Peyer's patch (tissue), 4 donors: ENCODE results near the gene NACC2. TPM values are rescaled to one million over a fixed set of nuclear protein-coding genes. Genes with fewer than 3 reads are reported as not detected.

Source experiments
- DNase-seq, 3 donors: peaks; one replicate each; pipeline ENCODE4 v3.0.0-alpha.2; 2017 to 2019
- H3K27ac ChIP-seq, 4 donors: fragments of 200-600 bp; sonication (generic); one replicate each; pipeline ENCODE4 v1.5.1; 2016 to 2019
- H3K27me3 ChIP-seq, 2 donors: fragments of 200-600 bp; sonication (generic); one replicate each; pipeline ENCODE4 v1.5.1; 2019
- H3K36me3 ChIP-seq, 3 donors: fragments of 200-600 bp; sonication (generic); one replicate each; pipeline ENCODE4 v1.5.1; 2016 to 2019
- H3K4me1 ChIP-seq, 4 donors: fragments of 200-600 bp; sonication (generic); one replicate each; pipeline ENCODE4 v1.5.1; 2016 to 2019
- H3K4me3 ChIP-seq, 4 donors: fragments of 200-600 bp; sonication (generic); 1 replicate in 3 of 4; 2 replicates in 1 of 4; pipeline ENCODE4 v1.5.1; 2016 to 2019; ENCODE audit warnings: mild to moderate bottlenecking in 1 of 4
- H3K9me3 ChIP-seq, 4 donors: fragments of 200-600 bp; sonication (generic); one replicate each; pipeline ENCODE4 v1.5.1; 2016 to 2019; ENCODE audit warnings: mild to moderate bottlenecking in 1 of 4
- CTCF ChIP-seq, 6 experiments: fragments of 450-650 bp in 4 of 6; fragments of 200-600 bp in 2 of 6; sonication (generic) in 1 of 6; IDR thresholded peaks; one replicate each; pipeline ENCODE4 v1.5.1; 2017 to 2019; ENCODE audit warnings: antibody characterized with exemption in 6 of 6, mild to moderate bottlenecking in 3 of 6, moderate library complexity in 1 of 6
- POLR2A ChIP-seq, 2 donors: fragments of 450-650 bp; IDR thresholded peaks; one replicate each; pipeline ENCODE4 v1.5.1; 2017; ENCODE audit warnings: antibody characterized with exemption in 2 of 2, mild to moderate bottlenecking in 2 of 2, moderate library complexity in 2 of 2
- total RNA-seq, 4 donors: library from RNA; depleted of rRNA; stranded (reverse); fragments of >200 nt; gene quantifications; one replicate each; pipeline ENCODE4 v1.1.0, GENCODE V29; 2016

Gene NACC2
- total RNA-seq, 4 donors from 2014 or later, result 8.3 to 24.3 (median 23.1) TPM

- no peak for TF ChIP-seq CTCF (IDR thresholded peaks at IDR 0.05)
- TF ChIP-seq POLR2A (IDR thresholded peaks at IDR 0.05), result no peak
- H3K4me1 ChIP-seq, result peaks cover 0 to 15% (median 0%) of the 10 kb centered on the region in 4 donors
- no peaks in the 10 kb centered on the region for H3K9me3 ChIP-seq
- H3K36me3 ChIP-seq, result peaks cover 0 to 36% (median 0%) of the 10 kb centered on the region in 3 donors
- peak overlapping the region; percentile 17 to 76 (median 40) for H3K27ac ChIP-seq
- peak in 2 of 3 donors; percentile 25 to 65 for DNase-seq
- no peaks in the 10 kb centered on the region for H3K27me3 ChIP-seq
- H3K4me3 ChIP-seq, result peak overlapping the region in 1 of 4 donors; percentile 4
Observed at GRCh38 chr9:136011703-136012496, 83.2 kb downstream of the NACC2 start.

- Histone ChIP-seq H3K27ac (peak overlapping the region; percentile 17 to 76 (median 40)), H3K4me3 (no peak overlapping the region), H3K27me3 (no peaks in the 10 kb centered on the region), H3K4me1 (peaks cover 0 to 15% (median 0%) of the 10 kb centered on the region in 4 donors), H3K36me3 (peaks cover 0 to 36% (median 0%) of the 10 kb centered on the region in 3 donors), H3K9me3 (no peaks in the 10 kb centered on the region)
- no peak for TF ChIP-seq CTCF (IDR thresholded peaks at IDR 0.05)
- no peak for DNase-seq
Observed at GRCh38 chr9:136011376-136011702, 83.8 kb downstream of the NACC2 start.

- no peak for DNase-seq
- H3K4me1 ChIP-seq, result peaks cover 0 to 15% (median 0%) of the 10 kb centered on the region in 4 donors
- peaks cover 0 to 36% (median 0%) of the 10 kb centered on the region in 3 donors for H3K36me3 ChIP-seq
- no peaks in the 10 kb centered on the region for H3K9me3 ChIP-seq
- no peaks in the 10 kb centered on the region for H3K27me3 ChIP-seq
- TF ChIP-seq CTCF (IDR thresholded peaks at IDR 0.05), result no peak
- no peak for TF ChIP-seq POLR2A (IDR thresholded peaks at IDR 0.05)
- peak overlapping the region in 1 of 4 donors; percentile 57 for H3K27ac ChIP-seq
- no peak overlapping the region for H3K4me3 ChIP-seq
Observed at GRCh38 chr9:136010615-136011361, 84.3 kb downstream of the NACC2 start.

- H3K27me3 ChIP-seq, result no peaks in the 10 kb centered on the region
- no peaks in the 10 kb centered on the region for H3K9me3 ChIP-seq
- peaks cover 0 to 36% (median 0%) of the 10 kb centered on the region in 3 donors for H3K36me3 ChIP-seq
- H3K4me1 ChIP-seq, result peaks cover 0 to 15% (median 0%) of the 10 kb centered on the region in 4 donors
- TF ChIP-seq CTCF (IDR thresholded peaks at IDR 0.05) (no peak), POLR2A (IDR thresholded peaks at IDR 0.05) (no peak)
- no peak overlapping the region for H3K27ac ChIP-seq
- no peak overlapping the region for H3K4me3 ChIP-seq
- no peak for DNase-seq
Observed at GRCh38 chr9:136010176-136010575, 84.9 kb downstream of the NACC2 start.

- no peak overlapping the region for H3K27ac ChIP-seq
- H3K4me3 ChIP-seq, result no peak overlapping the region
- H3K9me3 ChIP-seq, result no peaks in the 10 kb centered on the region
- TF ChIP-seq CTCF (IDR thresholded peaks at IDR 0.05), result no peak
- no peak for TF ChIP-seq POLR2A (IDR thresholded peaks at IDR 0.05)
- H3K4me1 ChIP-seq, result peaks cover 0 to 15% (median 0%) of the 10 kb centered on the region in 4 donors
- H3K27me3 ChIP-seq, result no peaks in the 10 kb centered on the region
- DNase-seq, result no peak
- H3K36me3 ChIP-seq, result peaks cover 0 to 36% (median 0%) of the 10 kb centered on the region in 3 donors
Observed at GRCh38 chr9:136009516-136009915, 85.6 kb downstream of the NACC2 start.
